GM19395 (cell line): ENCODE data around the gene TMUB1.

Experiments
- ATAC-seq: cut with Tn5 transposase; IDR thresholded peaks from one replicate; pipeline ENCODE4 v1.9.1; 2021; ENCODE audit warnings: mild to moderate bottlenecking, moderate library complexity; ENCODE audit not compliant: unreplicated experiment

Gene TMUB1

DNA sequence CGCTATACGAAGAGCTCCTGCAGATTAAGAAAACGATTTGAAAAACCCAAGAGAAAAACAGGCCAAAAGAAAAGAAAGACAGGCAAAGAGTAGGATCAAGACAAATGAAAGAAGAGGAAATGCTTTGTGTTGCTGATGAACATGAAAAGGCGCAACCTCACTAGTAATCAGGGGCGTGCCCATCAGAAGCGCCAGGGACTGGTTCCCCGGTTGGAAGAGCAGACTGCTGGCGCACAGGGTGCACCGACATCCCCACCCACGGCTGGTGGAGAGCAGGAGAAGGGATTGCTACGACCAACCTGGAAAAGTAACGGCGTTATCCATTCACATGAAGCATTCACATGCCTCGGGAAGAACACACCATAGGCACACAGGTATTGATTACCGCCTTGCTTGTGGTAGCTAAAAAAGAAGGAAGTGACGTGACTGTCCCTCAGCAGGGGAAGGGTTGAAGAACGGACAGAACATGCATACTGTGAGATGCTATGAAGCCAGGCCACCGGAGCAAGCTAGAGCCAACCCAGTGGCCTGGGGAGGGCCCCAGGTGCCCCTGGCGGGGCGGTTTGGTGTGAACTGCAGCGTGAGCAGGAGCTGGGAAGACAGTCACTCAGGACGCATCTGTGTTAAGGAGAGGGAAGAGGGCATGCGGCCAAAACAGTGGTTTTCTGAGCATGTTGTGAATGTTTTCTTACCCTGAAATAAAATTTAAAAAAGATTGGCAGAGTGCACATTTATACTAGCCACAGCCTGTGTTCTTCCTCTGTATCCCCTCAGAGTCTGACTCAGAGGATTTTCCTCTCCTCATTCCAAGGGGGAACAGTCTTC lies 21.3 kb upstream of the TMUB1 start:
- ATAC-seq, result no peak

DNA sequence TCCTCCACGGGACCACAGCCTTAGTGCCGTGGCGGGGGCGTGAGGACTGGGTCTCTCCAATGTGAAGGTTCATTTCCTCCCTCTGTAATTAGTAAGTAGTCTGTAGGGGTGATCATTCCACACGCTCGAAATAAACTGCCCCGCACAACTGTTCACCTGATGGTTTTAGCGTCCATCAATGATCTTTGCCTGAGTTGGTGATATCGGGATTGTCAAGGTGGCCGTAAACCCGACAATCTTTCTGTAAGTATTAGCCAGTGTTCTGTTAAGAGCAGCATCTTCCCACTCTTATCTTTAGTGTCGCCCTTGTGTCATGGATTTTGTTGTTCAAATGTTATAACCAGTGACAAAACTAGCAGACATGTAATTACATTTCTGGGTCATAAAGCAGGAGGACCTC lies 20.7 kb upstream of the TMUB1 start:
- ATAC-seq, result no peak

DNA sequence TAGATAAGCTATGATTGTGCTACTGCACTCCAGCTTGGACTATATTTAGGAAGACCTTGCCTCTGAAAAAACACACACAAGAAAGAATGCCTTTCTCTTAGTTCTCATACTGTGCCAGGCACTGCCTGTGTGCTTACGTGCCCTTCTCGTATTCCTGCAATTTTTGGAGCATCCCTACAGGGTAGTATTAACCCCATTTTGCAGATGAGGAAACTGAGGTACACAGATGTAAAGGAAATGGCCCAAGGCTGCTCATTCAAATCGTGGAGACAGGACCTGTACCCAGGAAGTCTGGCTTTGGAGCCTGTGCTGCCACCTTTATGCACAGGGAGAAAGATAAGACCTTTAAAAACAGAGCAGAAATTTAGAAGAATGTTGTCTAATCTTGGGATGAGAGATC lies 19.7 kb upstream of the TMUB1 start:
- no peak for ATAC-seq

GRCh38 chr7:151101621-151102396 lies 18.5 kb upstream of the TMUB1 start:
- no peak for ATAC-seq

DNA sequence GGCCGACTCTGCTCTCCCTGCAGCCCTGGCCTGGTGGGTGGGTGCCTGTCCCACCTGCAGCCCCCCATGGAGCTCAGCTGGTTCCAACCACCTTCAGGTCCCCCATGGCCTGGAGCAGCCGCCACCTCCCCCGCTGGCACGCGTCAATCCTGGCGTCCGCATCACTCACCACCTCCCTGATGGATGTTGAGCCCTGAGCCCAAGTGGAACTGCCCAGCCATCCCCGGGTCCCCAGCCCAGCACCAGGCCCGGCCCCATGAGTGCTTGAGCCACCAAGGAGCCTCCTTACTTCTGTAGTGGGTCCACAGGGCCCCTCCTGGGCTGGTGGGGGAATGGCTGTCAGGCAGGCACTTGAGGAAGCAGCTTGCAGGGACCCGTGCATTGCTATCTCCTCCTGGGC lies 17.6 kb upstream of the TMUB1 start:
- no peak for ATAC-seq

DNA sequence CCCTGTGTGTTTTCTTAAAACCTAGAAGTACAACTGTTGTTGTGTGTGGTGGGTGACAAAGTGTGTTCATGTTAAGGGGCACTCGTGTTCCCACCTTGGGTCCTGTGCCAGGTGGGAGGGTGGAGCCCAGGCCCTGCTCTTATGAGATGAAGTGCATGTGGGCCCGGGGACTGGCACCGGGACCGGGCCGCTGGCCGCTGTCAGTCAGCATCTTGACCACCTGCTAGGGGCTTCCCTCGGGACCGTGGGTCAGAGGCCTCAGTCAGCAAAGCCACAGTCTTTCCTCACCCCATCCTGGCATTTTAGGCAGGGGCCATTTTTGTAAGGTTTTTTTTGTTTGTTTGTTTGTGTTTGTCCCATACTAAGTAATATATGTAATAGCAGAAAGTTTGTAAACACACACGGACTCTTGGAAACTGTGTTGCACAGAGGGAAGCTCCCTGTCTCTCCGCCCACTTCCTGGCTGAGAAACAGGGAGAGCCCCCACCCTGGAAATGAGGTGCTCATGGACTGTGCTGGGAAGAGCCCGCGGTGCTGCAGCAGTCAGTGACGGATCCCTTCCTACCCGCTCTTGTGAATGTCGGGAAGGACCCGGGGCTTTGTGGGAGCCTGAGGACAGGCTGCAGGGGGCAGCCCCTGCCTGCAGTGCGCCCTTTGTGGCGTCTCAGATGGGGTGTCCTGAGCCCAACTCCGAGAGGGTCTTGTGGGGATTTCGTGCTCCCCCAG lies 16.4 kb upstream of the TMUB1 start:
- no peak for ATAC-seq

DNA sequence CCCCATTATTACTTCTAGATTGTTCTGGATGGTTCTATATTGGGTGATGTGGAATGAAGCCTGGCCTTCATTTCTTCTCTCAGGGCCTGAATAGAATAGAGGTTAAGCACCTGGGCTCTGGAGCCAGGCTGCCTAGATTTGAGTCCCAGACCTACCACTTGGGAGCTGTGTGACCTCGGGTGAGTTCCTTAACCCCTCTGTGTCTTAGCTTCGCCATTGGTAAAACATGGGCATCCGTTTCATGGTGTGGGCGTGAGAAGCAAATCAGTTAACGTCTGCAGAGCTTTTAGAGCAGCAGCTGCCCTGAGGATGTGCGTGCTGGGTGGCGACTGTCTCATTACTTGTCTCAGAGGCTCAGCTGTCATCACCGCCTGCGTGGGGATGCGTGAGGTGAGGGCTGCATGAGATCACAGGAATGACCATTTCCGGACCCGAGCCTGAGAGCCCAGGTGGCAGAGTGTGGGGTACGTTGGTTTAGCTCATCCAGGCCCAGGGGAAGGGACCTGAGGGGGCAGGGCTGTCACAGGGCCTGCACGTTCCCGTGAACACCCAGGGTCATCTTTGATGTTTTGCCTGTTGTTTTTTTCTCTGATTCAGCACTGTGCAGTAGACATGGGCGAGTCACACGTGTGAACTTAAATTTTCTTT lies 12.7 kb upstream of the TMUB1 start:
- ATAC-seq, result no peak

DNA sequence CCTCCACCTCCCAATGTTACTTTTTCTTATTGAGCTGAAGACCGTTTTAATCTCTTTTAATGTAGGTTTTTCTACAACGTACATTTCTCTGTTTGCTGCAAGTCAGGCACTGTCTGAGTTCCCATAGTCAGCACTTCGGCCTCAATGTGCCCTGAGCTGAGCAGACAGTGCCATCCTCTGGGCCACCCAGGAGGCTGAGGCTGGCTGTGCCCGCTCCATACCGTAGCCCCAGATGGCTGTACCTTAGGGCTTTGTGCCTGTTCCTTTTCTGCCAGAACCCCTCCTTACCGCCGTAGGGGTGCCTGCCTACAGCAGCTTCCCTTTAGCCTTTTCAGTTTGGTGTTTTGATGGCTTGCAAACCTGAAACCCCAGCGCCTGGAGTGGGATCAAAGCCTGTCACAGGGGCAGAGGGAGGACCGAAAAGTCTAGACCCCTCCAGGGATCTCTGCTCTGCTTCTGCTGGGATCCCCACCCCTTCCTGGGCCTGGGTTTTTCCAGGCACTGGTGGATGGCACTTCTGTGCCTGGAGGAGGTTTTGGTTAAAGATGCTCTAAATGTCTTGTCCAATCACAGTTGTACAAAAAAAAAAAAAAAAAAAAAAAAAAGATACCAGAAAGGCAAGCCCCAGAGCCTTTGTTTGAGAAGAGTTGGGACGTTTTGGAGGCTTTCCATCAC lies 12.0 kb upstream of the TMUB1 start:
- ATAC-seq, result no peak

DNA sequence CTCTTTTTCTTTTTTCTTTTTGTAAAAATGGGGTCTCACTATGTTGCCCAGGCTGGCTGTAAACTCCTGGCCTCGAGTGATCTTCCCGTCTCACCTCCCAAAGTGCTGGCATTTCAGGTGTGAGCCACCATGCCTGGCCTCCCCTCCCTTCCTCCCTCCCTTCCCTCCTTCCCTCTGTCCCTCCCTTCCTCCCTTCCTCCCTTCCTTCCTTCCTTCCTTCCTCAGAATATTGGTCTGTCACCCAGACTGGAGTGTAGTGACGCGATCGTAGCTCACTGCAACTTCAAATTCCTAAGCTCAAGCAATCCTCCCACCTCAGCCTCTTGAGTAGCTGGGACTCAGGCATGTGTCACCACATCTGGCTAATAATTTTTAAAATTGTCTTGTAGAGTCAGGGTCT lies 11.4 kb upstream of the TMUB1 start:
- no peak for ATAC-seq

- ATAC-seq, result no peak
Measured at GRCh38 chr7:151093748-151094147, 10.5 kb upstream of the TMUB1 start.

- no peak for ATAC-seq
Measured at GRCh38 chr7:151091988-151092387, 8.7 kb upstream of the TMUB1 start.

GRCh38 chr7:151091431-151091830 lies 8.1 kb upstream of the TMUB1 start:
- ATAC-seq, result no peak

DNA sequence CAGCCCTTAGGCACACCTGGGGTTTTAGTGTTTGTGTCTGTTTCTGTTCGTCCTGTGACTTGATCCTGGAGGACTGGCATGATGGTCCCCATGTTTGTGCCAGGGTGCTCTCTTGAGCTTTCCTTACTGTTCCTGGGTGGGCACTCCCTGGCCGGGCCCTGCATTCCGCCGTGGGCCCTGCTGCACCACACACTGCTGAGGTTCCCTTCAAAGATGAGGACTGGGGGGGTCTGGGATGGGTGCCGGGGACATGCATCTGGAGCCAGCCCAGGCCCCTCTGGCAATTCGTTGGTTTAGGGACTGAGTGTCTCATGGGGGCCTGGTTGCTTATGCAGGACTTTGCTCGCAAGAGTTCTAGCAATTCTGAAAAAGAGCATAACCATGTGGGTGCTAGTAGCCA lies 7.7 kb upstream of the TMUB1 start:
- ATAC-seq, result no peak

DNA sequence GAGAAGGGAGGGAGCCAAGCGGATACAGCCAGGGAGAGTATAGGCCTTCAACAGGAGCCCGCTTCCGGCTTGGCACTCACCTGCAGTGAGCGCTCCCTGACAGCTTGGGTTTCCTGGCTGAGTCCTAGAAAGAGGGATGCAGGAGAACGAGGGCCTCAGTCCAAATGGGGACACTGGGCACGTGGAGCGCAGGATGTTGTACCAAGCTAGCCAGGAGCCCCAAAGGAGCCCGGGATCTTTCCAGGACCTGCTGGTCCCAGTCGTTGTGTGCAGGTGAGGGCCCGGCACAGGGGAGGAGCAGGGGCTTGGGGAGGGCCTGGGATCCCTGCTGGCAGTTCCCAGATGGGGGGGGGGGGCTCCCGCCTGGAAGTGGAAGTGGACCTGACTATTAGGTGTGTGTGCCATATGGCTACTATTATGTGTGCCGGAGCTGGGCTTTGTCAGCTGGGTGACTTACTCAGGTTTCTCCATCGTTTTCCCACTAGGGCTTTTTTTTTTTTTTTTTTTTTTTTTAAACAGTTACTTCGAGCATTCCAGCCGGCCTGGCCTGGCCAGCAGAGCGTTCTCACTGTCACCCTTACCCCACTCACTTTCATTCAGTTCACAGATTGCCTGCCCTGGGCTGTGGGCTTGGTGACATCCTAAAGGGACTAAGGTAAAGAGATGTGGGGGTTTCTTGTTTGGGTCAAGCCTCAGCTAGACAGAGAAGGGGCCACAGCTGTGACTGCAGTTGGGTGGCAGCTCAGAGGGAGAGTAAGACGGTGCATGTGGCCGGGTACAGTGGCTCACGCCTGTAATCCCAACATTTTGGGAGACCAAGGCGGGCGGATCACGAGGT lies 6.8 kb upstream of the TMUB1 start:
- no peak for ATAC-seq

GRCh38 chr7:151088856-151089699 lies 5.8 kb upstream of the TMUB1 start:
- ATAC-seq, result no peak

GRCh38 chr7:151088019-151088855 lies 4.9 kb upstream of the TMUB1 start:
- ATAC-seq, result no peak

DNA sequence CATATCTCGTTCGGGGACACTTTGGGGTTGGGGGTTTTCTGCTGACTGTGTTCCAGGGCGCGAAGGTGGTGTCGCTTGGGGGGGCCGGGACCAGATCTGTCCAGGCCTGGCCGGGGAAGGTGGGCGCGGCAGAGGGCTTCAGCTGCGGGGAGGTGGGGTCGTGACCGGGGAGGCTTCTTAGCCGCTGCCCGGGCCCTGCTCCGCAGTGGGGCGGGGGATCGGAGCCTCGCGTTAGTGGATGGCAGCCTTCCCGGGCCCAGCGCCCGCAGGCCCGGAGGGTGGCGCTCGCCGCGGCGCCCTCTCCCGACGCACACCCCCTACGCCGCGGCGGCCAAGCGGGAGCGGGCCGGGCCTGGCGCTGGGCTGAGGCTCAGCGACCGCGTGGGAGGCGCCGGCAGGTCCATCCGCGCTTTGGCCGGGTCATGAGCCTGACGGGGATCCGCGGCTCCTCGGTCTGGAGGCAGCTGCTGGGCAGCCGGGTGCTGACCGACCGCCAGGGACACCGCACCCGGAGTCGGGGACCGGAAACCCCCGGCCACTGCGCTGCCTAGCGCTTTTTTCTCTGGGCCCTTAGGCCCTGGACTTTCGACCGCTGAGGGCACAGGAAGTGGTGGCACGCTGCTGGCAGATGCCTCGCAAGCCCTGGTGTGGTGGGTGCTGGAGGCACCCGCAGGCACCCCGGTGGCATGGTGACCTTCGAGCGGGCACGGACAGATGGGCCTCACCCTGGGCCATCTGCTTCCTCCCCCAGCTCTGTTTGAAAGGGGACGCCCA lies 4.1 kb upstream of the TMUB1 start:
- ATAC-seq, result no peak
